GM12891 (cell line): Measurements from ENCODE around the gene IKZF1.

ENCODE experiments used
- DNase-seq: peaks from one replicate; pipeline ENCODE4 v3.0.0; 2011; ENCODE audit warnings: low spot score; ENCODE audit not compliant: insufficient read length
- FAIRE-seq: peaks from 2 replicates; lab custom pipeline; 2011; peaks lifted over from hg19 to GRCh38; lab: Jason Lieb, UNC
- PAX5 ChIP-seq: IDR thresholded peaks from 2 replicates; pipeline ENCODE4 v1.6.1; 2011; ENCODE audit warnings: low read length, moderate library complexity, mild to moderate bottlenecking; ENCODE audit not compliant: insufficient read depth, severe bottlenecking
- POLR2A ChIP-seq: IDR thresholded peaks from 2 replicates; pipeline ENCODE4 v1.6.1; 2011; ENCODE audit warnings: low read depth, low read length, control low read depth
- POLR2AphosphoS5 ChIP-seq: IDR thresholded peaks from 2 replicates; pipeline ENCODE4 v1.6.1; 2011; ENCODE audit warnings: low read depth, low read length, control low read depth
- POU2F2 ChIP-seq: IDR thresholded peaks from 2 replicates; pipeline ENCODE4 v1.6.1; 2011; ENCODE audit warnings: low read depth, mild to moderate bottlenecking, control low read depth, low read length, moderate library complexity
- SPI1 ChIP-seq: IDR thresholded peaks from 2 replicates; pipeline ENCODE4 v1.6.1; 2011; ENCODE audit warnings: low read depth, low read length, control low read depth
- TAF1 ChIP-seq: IDR thresholded peaks from 2 replicates; pipeline ENCODE4 v1.6.1; 2011; ENCODE audit warnings: low read depth, low read length, control low read depth

Gene IKZF1

GRCh38 chr7:50315739-50316671 is 11.5 kb downstream of the IKZF1 start:
- DNase-seq (no peak), FAIRE-seq (peak; percentile 89)
- TF ChIP-seq PAX5 (no peak), POLR2AphosphoS5 (no peak), POU2F2 (no peak), SPI1 (no peak), POLR2A (no peak), TAF1 (no peak)

GRCh38 chr7:50317221-50317678 is 12.7 kb downstream of the IKZF1 start:
- peak; percentile 26 for DNase-seq
- no peak for TF ChIP-seq PAX5
- TF ChIP-seq POLR2AphosphoS5, result no peak
- FAIRE-seq, result peak; percentile 92

GRCh38 chr7:50317697-50318669 is 13.5 kb downstream of the IKZF1 start:
- FAIRE-seq, result peak; percentile 91
- no peak for DNase-seq
- TF ChIP-seq POU2F2 (no peak), TAF1 (no peak), PAX5 (no peak), SPI1 (no peak), POLR2A (no peak), POLR2AphosphoS5 (no peak)

GRCh38 chr7:50321487-50322067 is 17.1 kb downstream of the IKZF1 start:
- DNase-seq, result no peak
- no peak for TF ChIP-seq POU2F2
- no peak for TF ChIP-seq PAX5
- no peak for TF ChIP-seq TAF1
- no peak for TF ChIP-seq POLR2AphosphoS5
- no peak for TF ChIP-seq POLR2A
- no peak for TF ChIP-seq SPI1
- no peak for FAIRE-seq

DNA sequence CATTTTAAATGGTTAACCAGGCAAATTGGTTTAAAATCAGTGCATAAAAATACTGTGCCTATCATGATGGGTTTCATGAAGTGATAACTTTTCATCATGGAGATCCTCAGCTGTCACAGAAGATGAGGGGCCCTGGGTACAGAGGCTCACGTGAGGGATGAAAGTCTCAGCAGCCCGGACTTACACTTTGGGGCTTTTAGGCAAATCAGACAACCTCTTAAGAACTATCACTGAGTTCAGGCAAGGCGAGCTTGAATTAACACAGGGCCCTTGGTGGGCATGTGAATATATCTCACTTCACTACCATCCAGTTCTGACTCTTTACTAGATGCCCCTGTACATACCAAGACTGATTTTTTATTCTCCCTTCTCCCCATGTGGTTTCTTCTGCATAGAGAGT is 19.6 kb downstream of the IKZF1 start:
- FAIRE-seq (no peak), DNase-seq (no peak)
- TF ChIP-seq POLR2A (no peak), SPI1 (no peak), POU2F2 (no peak), TAF1 (no peak), POLR2AphosphoS5 (no peak), PAX5 (no peak)

DNA sequence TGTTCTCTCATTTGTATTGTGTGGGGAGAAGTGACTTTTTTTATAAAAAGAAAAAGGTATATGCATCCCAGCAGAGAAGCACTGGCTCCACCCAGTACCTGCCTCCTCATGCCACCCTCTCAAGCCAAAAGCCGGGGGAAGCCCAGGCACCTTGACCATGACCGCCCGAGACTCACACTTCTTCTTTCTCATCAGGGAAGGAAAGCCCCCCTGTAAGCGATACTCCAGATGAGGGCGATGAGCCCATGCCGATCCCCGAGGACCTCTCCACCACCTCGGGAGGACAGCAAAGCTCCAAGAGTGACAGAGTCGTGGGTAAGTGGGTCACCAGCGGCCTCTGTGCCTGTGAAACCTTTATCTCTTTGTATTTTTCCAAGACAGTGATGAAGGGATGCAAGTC is 22.9 kb downstream of the IKZF1 start:
- FAIRE-seq (peak; percentile 79), DNase-seq (no peak)
- no peak for TF ChIP-seq POU2F2
- TF ChIP-seq POLR2AphosphoS5, result no peak
- no peak for TF ChIP-seq POLR2A
- peak; percentile 96 for TF ChIP-seq SPI1
- peak; percentile 20 for TF ChIP-seq PAX5

GRCh38 chr7:50329775-50330174 is 25.3 kb downstream of the IKZF1 start:
- FAIRE-seq (peak; percentile 80), DNase-seq (no peak)
- peak; percentile 91 for TF ChIP-seq SPI1
- no peak for TF ChIP-seq PAX5

DNA sequence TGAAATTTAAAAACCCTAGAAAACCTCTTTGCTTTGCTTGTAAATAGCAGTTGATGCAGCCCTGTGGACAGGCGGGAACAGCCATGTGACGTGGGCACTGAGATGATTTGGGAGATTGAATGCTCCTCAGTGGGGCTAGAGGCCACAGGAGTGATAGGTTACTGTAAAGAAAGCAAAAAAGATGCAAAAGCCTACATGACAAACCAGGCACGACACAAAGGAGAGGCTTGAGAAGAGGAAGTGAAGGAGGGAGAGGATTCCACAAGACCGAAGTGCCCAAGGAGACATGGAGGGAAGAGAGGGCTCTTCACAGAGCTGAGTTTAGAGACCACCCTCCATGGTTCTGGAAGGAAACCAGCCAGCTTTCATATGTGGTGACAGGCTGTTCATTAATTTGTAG is 25.7 kb downstream of the IKZF1 start:
- peak; percentile 47 for FAIRE-seq

DNA sequence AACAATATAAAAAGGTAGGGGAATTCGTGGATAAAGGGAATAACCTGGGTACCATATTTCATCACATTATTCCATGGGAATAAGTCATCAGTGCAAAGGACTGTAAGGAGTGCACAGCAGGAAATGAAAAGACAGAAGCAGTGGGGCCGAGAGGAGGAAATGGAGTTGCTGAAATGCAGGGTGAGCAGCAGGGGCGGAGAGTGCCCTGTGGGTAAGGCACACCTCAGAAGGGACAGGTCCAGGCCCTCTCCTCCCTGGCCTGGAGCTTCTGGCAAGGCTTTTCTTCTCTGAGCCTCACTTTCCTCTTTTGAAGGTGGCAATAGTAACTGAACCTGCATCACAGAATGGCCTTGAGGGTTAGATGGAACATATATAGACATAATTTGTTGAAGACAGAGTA is 26.2 kb downstream of the IKZF1 start:
- TF ChIP-seq SPI1 (0 out of 2 replicates have a peak, but pooled peaks have one; percentile 5), POLR2A (no peak)
- FAIRE-seq, result peak; percentile 92
- no peak for DNase-seq

More for the DNA sequence above, 25.7 kb downstream of the IKZF1 start:
- no peak for DNase-seq
- TF ChIP-seq POLR2AphosphoS5 (no peak), TAF1 (no peak), SPI1 (peak; percentile 82)
